ENCODE measurements around the gene FNBP1. TPM values are rescaled to one million over a fixed set of nuclear protein-coding genes. Genes with fewer than 3 reads are reported as not detected.

Gene FNBP1
- 110 TPM for polyA plus RNA-seq (2012; ENCODE audit: insufficient read depth, insufficient read length)

DNA sequence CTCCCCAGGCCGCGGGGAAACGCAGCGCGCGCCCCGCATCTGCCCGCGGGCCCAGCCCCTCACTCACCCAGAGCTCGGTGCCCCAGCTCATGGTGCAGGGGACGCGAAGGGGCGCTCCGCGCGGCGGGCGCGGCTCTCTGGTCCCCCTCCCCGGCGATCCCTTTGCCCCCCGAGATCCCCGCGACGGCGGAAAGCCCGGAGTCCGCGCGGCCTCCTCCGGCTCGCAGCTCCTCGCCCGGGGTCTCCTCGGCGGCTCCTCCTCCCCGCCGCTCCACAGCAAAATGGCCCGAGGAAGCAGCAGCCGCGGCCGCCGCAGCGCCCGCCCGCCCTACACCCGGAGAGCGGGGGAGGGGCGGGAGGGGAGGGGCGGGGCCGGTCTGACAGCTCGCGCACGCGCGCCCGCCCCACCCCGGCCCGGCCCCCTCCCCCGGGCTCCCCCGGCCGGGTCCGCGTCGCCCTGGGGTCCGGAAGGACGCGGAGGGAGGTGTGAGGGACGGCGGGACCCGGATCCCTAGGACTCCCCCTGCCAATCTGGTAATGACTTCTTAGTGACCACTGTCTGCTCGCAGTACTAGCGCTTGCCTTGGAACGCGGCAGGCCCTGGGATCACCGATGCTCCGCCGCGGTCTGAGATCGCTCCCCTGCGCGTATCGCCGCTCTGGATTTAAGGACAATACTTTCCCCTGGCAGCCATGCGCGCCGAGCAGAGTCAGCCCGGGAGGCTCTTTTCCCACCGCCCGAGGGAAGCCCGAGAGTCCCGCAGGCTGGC lies at the start of gene FNBP1:
FNBP1 (minus strand) TSS at position 305 of the 769 bp plus-strand sequence; CDS start at position 91, 214 bp downstream.
- H3K4me3 ChIP-seq (ENCODE audit: low read length) = peak within 1 kb of the TSS; percentile 74
- peak; percentile 55 for DNase-seq (ENCODE audit: low read depth, low spot score)

DNA sequence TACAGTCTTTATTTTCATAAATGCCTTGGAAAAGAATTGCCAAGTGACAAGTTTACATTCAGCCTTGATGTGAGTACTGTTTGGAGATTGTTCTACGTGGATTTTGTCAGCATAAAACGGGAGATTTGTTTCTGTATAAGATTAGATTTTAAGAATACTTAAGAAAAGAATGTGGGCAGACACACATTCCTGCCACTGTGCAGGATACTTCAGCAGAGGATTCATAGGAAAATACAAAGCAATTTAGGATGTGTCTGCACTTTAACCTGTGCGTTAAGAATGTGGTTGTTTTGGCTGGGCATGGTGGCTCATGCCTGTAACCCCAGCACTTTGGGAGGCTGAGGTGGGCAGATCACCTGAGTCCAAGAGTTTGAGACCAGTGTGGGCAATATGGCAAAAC lies 47.9 kb upstream of the FNBP1 start:
- H3K4me3 ChIP-seq (ENCODE audit: low read length) = no peak overlapping the region
- DNase-seq (ENCODE audit: low read depth, low spot score) = no peak

DNA sequence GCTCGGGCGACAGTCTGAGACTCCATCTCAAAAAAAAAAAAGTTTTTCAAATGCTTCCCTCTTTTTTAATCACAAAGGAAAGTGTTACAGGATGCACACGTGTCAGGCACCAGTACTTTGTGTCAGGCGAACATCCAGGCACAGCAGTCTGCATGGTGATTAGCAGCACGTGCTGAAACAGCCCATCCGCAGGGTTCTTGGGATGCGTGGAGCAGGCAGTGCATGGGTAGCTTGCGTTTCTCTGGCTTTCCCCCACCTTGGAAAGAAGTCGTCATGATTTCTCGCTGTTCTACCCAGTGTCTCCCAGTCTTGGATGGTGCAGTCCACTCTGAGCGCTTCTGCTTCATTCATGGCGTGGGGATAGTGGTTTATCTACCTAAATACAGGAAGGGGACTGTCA lies 46.2 kb upstream of the FNBP1 start:
- H3K4me3 ChIP-seq (ENCODE audit: low read length) = no peak overlapping the region
- DNase-seq (ENCODE audit: low read depth, low spot score) = no peak

DNA sequence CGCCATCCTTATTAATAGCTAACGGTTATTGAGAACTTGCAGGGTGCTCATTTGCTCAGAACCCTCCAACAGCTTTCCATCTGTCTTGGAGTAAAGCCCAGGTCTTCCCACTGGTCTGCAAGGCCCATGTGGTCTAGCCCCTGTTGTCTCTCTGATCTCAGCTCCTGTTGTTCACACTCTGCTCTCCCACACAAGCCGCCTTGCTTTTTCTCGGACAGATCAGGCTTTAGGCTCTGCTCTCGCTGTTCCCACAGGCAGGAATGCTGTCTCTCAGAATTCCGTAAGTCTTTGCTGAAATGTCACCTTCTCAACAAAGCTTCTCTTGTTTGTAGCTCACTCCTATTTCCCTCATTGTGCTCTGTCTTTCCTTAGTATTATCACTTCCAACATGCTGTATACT lies 45.1 kb upstream of the FNBP1 start:
- H3K4me3 ChIP-seq (ENCODE audit: low read length) = no peak overlapping the region
- no peak for DNase-seq (ENCODE audit: low read depth, low spot score)

DNA sequence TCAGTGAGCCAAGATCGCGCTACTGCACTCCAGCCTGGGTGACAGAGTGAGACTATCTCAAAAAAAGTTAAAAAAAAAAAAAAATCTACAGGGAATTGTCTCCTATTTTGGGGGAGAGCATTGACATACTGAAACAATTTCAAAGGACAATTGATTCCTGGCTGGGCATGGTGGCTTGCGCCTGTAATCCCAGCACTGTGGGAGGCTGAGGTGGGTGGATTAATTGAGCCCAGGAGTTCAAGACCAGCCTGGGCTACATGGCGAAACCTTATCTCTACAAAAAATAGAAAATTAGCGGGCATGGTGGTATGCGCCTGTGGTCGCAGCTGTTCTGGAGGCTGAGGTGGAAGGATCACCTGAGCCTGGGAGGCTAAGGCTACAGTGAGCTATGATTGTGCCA lies 41.3 kb upstream of the FNBP1 start:
- no peak for DNase-seq (ENCODE audit: low read depth, low spot score)
- H3K4me3 ChIP-seq (ENCODE audit: low read length) = no peak overlapping the region

DNA sequence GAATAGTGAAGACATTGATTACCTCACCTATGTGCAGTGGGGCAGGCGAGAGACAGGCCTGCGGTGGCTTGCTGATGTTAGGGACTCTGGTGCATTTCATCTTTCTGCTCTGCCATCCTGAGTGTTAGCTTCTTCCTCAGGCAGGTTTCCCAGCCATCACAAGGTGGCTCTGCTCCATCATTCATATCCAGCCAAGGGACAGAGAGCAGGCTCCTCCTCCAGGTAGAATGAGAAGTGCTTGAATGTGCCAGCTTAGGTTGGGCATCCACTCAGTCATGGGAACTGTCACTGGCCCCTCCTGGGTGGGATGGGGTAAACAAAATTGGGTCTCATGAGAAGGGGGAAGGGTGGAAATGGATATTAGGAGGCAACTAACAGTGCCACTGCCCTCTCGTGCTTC lies 35.6 kb upstream of the FNBP1 start:
- no peak overlapping the region for H3K4me3 ChIP-seq (ENCODE audit: low read length)
- DNase-seq (ENCODE audit: low read depth, low spot score) = no peak

DNA sequence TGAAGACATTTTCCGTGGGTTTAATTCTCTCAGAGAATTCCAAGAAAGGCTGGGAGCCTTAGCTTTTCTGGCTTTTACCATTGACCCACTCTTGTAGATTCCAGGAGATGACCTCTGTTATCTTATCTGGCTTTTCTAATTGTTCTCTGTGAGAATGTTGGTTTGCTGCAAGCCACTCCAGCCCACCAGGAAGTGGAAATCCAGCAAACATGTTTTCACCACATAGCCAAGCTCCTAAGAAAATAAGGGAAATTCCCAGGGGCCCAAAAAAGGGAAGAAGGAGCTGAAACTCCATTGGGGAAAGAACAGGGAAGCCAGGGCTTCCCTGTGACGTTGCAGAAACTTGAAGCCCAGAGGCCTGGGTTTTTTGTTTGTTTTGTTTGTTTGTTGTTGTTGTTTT lies 30.4 kb upstream of the FNBP1 start:
- H3K4me3 ChIP-seq (ENCODE audit: low read length) = no peak overlapping the region
- no peak for DNase-seq (ENCODE audit: low read depth, low spot score)

DNA sequence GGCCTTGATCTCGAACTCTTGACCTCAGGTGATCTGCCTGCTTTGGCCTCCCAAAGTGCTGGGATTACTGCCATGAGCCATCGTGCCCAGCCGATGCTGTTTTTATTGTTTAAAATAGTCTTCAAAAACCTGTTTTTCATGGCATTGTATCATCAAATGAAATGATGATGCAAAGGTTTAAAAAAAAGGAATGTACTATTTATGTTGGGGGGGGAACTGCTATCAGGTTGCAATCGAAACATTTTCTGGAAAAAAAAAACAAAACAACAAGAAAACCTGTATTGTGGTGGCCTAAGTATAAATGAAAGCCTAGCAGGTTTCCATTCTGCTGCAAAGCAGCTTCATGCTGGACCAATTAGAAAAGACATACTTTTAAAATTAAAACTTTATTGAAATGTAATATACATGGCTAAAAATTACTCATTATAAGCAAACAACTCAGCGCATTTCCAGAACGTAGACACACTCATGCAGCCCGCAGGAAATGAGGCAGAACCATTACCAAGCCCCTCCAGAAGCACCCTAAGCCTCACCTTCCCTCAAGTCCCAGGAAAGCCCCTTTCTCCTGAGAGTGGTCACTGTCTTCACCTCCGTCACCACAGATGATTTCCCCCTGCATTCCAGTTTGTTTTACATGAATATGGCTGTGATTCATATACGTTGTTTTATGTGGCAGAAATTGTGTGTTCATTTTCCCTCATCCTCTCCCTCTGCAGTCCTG lies 29.7 kb upstream of the FNBP1 start:
- no peak for DNase-seq (ENCODE audit: low read depth, low spot score)
- H3K4me3 ChIP-seq (ENCODE audit: low read length) = no peak overlapping the region

DNA sequence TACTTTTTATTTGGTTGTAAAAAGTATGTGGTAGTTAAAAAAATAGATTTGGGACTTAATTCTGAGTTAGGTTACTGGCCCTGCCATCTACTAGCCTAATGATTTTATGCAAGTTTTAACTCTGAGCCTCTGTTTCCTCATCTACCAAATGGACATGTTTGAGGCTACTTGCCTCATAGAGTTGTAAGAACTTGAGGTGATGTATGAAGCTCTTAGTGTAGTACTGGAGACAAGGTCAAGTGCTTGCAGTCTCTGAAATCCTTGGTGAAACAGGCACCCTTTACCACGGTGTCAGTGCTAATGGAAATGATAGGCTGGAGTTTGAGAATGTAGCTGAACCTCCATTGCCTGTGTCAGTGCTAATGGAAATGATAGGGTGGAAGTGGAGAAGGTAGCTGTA lies 26.1 kb upstream of the FNBP1 start:
- H3K4me3 ChIP-seq (ENCODE audit: low read length) = no peak overlapping the region
- no peak for DNase-seq (ENCODE audit: low read depth, low spot score)

DNA sequence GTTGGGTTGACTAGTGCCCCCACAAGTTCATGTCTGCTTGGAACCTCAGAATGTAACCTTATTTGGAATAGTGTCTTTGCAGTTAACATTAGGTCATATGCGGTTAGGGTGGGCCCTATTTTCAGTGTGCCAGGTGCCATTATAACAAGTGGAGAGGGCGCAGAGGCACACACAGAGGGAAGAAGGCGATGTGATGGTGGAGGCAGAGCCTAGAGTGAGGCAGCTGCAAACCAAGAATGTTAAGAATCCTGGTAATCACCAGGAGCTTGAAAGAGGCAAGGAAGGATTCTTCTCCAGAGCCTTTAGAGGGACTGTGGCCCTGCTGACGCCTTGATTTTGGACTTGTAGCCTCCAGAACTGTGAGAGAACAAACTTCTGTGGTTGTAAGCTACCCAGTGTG lies 21.6 kb upstream of the FNBP1 start:
- no peak for DNase-seq (ENCODE audit: low read depth, low spot score)
- H3K4me3 ChIP-seq (ENCODE audit: low read length) = no peak overlapping the region

DNA sequence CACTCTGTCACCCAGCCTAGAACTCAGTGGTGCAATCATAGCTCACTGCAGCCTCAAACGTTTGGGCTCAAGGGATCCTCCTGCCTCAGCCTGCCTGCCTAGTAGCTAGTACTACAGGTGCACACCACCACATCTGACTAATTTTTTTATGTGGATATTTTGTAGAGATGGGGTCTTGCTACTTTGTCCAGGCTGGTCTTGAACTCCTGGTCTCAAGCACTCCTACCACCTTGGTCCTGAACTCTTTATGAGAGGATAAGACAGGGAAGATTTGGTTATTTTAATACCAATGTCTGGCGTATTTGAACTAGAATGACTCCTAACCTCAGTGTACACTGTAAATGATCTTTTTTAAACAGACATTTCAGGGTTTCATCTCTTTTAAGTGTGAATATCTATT lies 19.8 kb upstream of the FNBP1 start:
- no peak for DNase-seq (ENCODE audit: low read depth, low spot score)
- no peak overlapping the region for H3K4me3 ChIP-seq (ENCODE audit: low read length)

DNA sequence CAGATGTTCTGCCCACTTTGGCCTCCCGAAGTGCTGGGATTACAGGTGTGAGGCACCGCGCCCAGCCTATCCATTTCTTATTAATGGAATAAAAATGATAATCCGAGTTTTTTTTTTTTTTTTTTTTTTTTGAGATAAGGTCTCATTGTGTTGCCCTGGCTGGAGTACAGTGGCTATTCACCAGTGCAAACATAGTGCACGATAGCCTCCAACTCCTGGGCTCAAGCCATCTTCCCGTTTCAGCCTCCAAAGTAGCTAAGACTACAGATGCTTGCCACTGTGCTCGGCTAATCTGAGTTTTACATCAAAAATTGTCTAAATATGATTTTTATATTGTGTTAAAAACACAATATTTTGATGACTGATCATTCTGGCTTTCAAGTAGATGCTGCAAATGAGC lies 17.3 kb upstream of the FNBP1 start:
- no peak for DNase-seq (ENCODE audit: low read depth, low spot score)
- no peak overlapping the region for H3K4me3 ChIP-seq (ENCODE audit: low read length)

DNA sequence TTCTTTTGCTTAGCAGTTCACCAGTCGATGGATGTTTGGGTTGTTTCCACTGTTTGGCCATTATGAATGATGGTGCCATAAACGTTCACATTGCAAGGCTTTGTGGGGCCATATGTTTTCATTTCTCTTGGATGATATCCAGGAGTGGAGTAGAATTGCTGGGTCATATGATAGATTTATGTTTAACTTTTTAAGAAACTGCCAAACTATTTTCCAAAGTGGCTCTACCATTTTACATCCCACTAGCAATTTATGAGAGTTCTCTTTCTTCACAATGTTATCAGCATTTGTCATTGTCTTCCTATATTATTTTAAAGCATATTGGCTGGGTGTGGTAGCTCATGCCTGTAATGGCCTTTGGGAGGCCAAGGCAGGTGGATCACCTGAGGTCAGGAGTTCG lies 15.9 kb upstream of the FNBP1 start:
- DNase-seq (ENCODE audit: low read depth, low spot score) = no peak

DNA sequence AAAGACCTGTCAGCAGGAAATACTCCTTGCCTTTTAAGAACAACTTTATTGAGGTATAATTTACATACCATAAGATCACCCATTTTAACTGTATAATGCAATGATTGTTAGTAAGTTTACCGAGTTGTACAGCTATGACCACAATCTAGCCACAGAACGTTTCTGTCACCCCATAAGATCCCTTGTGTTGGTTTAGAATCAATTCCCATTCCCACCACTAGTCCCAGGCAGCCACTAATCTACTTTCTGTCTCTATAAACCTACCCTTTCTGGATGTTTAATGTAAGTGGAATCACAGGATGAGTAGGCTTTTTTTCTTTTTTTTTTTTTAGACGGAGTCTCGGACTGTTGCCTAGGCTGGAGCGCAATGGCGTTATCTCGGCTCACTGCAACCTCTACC lies 15.2 kb upstream of the FNBP1 start:
- H3K4me3 ChIP-seq (ENCODE audit: low read length) = no peak overlapping the region
- peak; percentile 72 for DNase-seq (ENCODE audit: low read depth, low spot score)

More for the DNA sequence above, 15.9 kb upstream of the FNBP1 start:
- H3K4me3 ChIP-seq (ENCODE audit: low read length) = no peak overlapping the region

DNA sequence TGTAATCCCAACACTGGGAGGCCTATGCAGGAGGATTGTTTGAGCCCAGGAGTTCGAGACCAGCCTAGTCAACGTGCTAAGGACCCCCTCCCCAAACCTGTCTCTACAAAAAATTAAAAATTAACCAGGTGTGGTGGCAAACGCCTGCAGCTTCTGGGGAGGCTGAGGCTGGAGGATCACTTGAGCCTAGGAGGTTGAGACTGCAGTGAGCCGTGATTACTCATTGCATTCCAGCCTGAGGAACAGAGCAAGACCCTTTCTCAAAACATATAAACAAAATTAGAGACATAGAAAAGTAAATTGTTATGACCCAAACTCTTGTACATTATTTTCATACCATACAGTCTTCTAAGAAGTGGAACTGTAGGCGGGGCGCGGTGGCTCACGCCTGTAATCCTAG lies 11.8 kb upstream of the FNBP1 start:
- peak overlapping the region; percentile 91 for H3K4me3 ChIP-seq (ENCODE audit: low read length)
- DNase-seq (ENCODE audit: low read depth, low spot score) = no peak

DNA sequence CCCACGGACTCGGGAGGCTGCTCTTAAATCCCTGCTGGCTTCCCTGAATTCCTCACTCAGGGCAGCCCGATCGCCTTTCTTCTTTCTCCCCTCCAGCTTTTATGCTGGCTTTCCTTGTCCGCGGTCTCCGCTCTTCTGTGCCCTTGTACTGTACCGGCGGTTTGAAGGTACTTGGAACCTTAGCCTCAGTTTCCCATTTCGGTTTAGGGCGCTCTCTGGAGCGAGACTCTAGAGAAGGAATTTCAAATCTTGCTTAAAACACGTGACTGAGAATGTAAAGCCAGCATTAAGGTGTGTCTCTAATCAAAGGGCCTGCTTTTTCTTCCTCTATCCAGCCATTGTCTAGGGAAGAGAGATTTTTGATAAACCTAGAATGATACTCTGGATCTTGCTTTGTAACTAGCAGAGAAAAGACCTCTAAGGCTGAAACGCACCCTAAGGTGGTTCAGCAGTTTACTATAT lies 11.4 kb upstream of the FNBP1 start:
- H3K4me3 ChIP-seq (ENCODE audit: low read length) = peak overlapping the region; percentile 91
- DNase-seq (ENCODE audit: low read depth, low spot score) = no peak

DNA sequence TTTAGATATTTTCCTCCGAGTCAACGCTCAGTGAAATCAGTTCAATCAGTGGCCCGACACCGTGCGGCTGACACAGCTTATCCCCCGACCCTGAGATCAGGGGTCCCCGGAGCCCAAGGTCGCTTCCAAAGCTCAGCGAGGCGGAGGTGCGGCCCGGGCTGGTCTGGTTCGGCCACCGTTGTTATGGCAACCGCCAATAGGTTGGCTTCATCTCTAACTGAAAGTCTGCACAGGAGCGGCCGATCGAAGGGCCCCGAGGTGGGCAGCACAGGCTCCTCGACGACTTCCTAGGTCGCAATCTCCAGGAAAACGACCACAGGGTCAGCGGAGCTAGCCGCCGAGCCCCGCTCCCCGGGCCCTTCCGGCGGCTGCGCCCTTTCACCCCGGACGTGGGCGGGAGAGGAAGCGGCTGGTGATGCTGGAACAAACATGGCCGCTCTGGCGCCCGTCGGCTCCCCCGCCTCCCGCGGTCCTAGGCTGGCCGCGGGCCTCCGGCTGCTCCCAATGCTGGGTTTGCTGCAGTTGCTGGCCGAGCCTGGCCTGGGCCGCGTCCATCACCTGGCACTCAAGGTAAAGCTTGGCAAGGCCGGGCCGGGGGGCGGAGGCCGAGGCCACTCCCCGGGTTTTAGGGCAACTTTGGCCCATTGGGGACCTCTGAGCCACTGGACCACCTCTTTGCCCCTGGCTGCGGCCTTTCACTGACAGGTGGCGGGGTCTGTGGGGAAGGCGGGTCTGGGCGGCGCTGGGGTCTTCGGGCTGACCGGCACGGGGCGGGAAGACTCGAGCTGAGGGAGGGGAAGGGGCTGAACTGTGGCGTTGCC lies 10.7 kb upstream of the FNBP1 start, which contains the start of gene GPR107:
GPR107 (plus strand) TSS at position 403 of the 821 bp plus-strand sequence; CDS start at position 430, 27 bp downstream.
- H3K4me3 ChIP-seq (ENCODE audit: low read length) = peak within 1 kb of the TSS; percentile 91
- no peak for DNase-seq (ENCODE audit: low read depth, low spot score)

DNA sequence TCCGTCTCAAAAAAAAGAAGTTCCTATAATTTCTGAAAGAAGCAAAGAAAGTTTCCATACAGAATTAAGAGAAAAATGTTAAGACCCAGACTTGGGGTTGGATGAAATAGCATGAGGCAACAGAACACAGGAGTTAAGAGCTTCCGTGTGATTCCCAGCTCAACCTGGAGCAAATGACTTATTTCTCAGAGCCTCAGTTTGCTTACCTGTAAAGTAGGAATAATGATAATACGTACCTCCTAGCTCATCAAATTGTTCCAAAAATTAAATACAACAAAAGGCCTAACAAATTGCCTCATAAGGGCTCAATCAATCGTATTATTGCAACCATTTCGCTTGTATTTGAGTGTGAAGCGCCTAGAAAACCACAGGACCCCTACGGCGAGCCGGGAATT lies 10.1 kb upstream of the FNBP1 start:
- no peak for DNase-seq (ENCODE audit: low read depth, low spot score)
- peak overlapping the region; percentile 91 for H3K4me3 ChIP-seq (ENCODE audit: low read length)

DNA sequence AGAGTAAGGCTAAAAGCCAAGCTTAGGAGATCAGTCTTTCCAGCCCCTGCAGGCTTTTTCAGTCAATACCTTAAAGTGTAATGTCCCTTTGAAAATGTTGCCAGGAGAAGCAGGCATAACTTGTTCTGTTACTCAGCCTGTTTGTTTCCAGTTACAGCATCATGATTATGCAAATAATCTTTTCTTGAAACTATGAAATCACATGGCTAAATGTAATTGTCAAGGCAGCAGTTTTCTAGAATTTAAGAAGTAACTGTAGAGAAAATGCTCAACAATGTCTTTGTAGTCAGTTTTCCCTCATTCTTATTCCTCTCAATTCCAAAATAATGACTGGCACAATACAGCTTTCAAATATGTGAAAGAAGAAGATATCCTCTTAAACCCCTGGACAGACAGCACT lies 8.9 kb upstream of the FNBP1 start:
- H3K4me3 ChIP-seq (ENCODE audit: low read length) = no peak overlapping the region
- no peak for DNase-seq (ENCODE audit: low read depth, low spot score)

DNA sequence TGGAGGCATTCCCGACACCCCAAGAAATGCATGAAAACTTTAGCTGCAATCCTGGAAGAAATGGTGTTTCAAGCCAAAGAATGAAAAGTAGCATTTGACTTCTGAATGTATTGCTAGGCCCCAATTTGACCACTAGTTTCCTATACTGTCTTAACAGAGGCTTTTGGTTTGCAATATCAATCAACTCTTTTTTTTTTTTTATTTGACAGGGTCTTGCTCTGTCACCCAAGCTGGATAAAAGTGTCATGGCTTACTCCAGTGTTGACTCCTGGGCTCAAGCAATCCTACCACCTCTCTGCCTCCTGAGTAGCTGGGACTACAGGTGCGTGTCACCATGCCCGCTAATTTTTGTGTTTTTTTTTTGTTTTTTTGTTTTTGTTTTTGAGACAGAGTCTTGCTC lies 7.5 kb upstream of the FNBP1 start:
- DNase-seq (ENCODE audit: low read depth, low spot score) = no peak
- H3K4me3 ChIP-seq (ENCODE audit: low read length) = no peak overlapping the region

All from Jurkat, Clone E6-1 (cell line).